HG02852 (cell line): ENCODE measurements around the gene VGF.
"Not testable (repeated sequence)": the region's sequence is repeated elsewhere in the genome, so short reads cannot be mapped to it uniquely, and the experiment has no call there.

ENCODE experiments used
- ATAC-seq: cut with Tn5 transposase; IDR thresholded peaks from one replicate; pipeline ENCODE4 v1.9.1; 2021; ENCODE audit warnings: mild to moderate bottlenecking, moderate library complexity; ENCODE audit not compliant: unreplicated experiment

VGF gene

GRCh38 chr7:101140339-101140699 is 25.1 kb downstream of the VGF start:
- ATAC-seq: no peak

GRCh38 chr7:101138213-101138870 is 27.0 kb downstream of the VGF start:
- peak; percentile 62 for ATAC-seq

- no peak for ATAC-seq
These were observed 27.6 kb downstream of the VGF start for GRCh38 chr7:101137651-101138212.

DNA sequence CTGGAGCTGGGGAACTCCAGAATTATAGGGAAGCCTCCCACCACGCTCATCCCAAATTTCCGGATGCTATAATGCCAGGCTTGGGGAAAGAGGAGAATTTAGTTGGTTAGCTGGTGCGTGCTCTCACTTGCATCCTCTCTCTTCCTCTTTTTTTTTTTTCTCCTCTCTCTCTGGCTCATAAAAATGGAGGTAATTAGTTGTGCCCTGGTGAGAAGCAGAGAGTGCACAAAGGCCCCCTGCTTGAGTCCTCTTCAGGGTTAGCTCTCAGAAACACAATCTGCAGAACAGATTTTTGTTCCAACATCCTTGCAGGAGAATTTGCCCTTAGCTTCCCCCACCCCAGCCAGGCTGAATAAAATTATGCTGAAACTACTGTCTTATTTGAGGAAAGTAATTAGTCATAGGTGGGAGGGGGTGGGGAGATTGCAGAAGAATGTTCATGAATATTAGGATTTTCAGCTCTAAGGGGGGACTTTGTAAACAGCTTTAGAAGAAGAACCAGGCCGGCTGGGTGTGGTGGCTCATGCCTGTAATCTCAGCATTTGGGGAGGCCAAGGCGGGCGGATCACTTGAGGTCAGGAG is 30.9 kb downstream of the VGF start:
- no peak for ATAC-seq

GRCh38 chr7:101133621-101134398 is 31.6 kb downstream of the VGF start:
- no peak for ATAC-seq

DNA sequence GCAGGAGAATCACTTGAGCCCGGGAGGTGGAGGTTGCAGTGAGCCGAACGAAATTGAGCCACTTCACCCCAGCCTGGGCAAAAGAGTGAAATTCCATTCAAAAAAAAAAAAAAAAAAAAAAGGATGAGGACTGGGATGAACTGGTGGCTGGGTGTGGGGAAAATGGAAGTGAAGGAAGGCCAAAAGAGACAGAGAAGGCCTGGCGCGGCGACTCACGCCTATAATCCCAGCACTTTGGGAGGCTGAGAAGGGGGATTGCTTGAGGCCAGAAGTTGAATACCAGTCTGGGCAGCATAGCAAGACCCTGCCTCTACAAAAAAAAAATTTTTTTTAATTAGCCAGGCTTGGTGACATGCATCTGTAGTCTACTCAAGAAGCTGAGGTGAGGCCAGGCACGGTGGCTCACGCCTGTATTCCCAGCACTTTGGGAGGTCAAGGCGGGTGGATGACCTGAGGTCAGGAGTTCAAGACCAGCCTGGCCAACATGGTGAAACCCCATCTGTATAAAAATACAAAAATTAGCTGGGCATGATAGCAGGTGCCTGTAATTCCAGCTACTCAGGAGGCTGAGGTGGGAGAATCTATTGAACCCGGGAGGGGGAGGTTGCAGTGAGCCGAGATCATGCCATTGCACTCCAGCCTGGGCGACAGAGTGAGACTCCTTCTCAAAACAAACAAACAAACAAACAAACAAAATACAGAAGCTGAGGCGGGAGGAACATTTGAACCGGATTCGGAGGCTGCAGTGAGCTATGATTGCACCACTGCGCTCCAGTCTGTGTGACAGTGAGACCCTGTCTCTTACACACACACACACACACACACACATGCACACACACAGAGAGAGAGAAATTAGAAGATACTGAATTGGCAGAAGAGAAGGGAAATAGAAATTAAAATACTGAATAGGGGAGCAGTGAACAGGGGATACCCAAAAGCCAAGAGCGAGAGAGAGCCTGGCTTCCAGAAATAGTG is 32.5 kb downstream of the VGF start:
- ATAC-seq: not testable (repeated sequence)

DNA sequence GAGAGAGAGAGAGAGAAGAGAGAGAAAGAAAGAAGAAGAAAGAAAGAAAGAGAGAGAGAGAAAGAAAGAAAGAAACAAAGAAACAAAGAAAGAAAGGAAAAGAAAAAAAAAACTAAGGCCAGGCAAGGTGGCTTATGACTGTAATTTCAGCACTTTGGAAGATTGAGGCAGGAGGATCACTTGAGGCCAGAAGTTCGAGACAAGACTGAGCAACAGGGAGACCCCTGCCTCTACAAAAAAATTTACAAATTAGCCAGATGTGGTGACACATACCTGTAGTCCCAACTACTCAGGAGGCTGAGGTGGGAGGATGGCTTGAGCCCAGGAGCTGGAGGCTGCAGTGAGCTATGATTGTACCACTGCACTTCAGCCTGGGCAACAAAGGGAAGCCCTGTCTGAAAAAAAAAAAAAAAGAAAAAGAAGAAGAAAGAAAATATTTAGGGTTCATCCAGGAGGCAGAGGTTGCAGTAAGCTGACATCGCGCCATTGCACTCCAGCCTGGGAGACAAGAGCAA is 35.7 kb downstream of the VGF start:
- no peak for ATAC-seq

GRCh38 chr7:101128040-101128834 is 37.1 kb downstream of the VGF start:
- ATAC-seq: no peak

GRCh38 chr7:101127460-101128039 is 37.8 kb downstream of the VGF start:
- no peak for ATAC-seq

GRCh38 chr7:101126651-101127459 is 38.5 kb downstream of the VGF start, which contains the start of gene SERPINE1:
SERPINE1 (plus strand) TSS chr7:101127104; CDS start chr7:101128394, 1,290 bp downstream.
- peak; percentile 52 for ATAC-seq

DNA sequence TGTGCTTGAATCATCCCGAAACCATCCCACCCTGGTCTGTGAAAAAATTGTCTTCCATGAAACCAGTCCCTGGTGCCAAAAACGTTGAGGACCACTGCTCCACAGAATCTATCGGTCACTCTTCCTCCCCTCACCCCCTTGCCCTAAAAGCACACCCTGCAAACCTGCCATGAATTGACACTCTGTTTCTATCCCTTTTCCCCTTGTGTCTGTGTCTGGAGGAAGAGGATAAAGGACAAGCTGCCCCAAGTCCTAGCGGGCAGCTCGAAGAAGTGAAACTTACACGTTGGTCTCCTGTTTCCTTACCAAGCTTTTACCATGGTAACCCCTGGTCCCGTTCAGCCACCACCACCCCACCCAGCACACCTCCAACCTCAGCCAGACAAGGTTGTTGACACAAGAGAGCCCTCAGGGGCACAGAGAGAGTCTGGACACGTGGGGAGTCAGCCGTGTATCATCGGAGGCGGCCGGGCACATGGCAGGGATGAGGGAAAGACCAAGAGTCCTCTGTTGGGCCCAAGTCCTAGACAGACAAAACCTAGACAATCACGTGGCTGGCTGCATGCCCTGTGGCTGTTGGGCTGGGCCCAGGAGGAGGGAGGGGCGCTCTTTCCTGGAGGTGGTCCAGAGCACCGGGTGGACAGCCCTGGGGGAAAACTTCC is 39.2 kb downstream of the VGF start:
- ATAC-seq: no peak

GRCh38 chr7:101124376-101125056 is 40.9 kb downstream of the VGF start:
- no peak for ATAC-seq

DNA sequence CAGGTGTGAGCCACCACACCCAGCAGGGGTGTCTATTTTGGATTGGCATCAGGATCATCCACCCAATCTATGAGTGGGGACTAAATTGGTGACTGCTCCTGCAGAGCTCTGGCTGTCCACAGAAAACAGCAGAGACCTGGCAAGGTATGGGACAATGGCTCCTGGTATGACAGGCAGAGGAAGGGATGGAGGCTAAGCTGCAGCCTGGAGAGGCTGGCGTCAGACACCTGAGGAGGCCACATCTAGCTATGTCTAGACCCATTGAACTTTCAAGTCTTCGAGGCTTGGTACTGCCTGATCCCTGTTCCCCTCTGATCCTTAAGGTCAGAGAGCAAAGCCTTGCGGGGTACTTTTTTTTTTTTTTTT is 41.7 kb downstream of the VGF start:
- ATAC-seq: no peak

GRCh38 chr7:101122933-101123702 is 42.3 kb downstream of the VGF start:
- no peak for ATAC-seq

- ATAC-seq: no peak
These were observed 43.1 kb downstream of the VGF start for GRCh38 chr7:101121991-101122932.

DNA sequence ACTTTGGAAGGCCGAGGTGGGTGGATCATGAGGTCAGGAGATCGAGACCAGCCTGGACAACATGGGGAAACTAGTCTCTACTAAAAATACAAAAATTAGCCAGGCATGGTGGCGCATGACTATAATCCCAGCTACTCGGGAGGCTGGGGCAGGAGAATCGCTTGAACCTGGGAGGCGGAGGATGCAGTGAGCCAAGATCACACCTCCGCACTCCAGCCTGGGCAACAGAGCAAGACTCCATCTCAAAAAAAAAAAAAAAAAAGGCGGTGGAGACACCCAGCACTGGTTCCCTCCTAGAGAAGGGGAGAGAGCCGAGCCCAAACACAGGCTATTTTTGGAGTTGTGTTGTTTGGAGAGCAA is 43.8 kb downstream of the VGF start:
- ATAC-seq: not testable (repeated sequence)
